Retinal pigment epithelial cell (primary cell): ENCODE data around the gene NEO1.

Experiments
- DNase-seq: peaks from one replicate; pipeline ENCODE4 v3.0.0-alpha.2; 2010; ENCODE audit warnings: low read depth
- H3K4me3 ChIP-seq: 2 replicates; pipeline ENCODE4 v1.5.1; 2011; ENCODE audit warnings: mild to moderate bottlenecking, low read length, control low read depth, moderate library complexity
- TF ChIP-seq, protein P1 (sequence below): conservative IDR thresholded peaks from 2 replicates; pipeline ENCODE4 v1.5.1; 2011; ENCODE audit warnings: low read depth, low read length, control low read depth, inconsistent platforms

NEO1 gene

DNA sequence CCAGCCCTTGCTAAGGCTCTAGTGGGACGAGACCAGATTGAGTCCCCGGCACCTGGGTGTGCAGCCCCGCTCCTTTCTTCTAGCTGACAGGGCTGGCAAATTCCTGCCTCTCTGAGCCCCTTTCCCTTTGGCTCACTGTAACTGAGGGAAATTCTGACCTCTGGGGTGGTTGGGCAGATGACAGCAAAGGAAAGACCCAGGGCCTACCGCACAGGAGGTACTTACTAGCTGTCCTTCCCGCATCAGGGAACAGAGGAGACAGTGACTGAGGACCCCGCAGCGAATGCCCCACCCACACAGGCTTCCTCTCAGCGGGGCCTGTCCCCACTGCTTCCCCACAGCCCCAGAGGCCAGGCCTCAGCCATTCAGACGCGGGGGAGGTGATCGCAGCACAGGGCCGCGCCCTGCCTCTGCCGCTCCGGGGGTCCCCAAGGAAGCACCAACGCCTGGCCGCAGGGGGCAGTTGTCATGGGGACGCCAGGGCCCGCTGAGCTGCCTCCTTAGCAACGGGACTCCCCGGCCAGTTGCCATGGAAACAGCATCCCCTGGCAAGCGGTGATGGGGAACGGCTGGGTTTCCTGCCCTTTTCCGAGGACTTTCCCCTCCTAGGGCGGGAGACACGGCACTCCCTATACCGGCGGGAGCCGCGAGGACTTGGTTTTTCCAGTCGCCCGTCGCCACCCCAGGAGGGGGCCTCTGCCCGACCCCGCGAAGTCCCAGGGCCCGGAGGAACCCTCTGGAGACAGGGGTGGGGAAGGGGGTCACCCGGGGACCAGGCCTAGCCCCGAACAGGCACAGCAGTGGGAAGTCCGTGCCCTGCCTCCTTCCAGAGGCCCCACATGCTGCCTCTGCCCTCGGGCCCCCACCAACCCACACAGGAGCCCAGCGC, 266.4 kb downstream of the NEO1 start:
- TF ChIP-seq, protein P1, sequence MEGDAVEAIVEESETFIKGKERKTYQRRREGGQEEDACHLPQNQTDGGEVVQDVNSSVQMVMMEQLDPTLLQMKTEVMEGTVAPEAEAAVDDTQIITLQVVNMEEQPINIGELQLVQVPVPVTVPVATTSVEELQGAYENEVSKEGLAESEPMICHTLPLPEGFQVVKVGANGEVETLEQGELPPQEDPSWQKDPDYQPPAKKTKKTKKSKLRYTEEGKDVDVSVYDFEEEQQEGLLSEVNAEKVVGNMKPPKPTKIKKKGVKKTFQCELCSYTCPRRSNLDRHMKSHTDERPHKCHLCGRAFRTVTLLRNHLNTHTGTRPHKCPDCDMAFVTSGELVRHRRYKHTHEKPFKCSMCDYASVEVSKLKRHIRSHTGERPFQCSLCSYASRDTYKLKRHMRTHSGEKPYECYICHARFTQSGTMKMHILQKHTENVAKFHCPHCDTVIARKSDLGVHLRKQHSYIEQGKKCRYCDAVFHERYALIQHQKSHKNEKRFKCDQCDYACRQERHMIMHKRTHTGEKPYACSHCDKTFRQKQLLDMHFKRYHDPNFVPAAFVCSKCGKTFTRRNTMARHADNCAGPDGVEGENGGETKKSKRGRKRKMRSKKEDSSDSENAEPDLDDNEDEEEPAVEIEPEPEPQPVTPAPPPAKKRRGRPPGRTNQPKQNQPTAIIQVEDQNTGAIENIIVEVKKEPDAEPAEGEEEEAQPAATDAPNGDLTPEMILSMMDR, result no peak
- no peak overlapping the region for H3K4me3 ChIP-seq
- DNase-seq, result no peak

DNA sequence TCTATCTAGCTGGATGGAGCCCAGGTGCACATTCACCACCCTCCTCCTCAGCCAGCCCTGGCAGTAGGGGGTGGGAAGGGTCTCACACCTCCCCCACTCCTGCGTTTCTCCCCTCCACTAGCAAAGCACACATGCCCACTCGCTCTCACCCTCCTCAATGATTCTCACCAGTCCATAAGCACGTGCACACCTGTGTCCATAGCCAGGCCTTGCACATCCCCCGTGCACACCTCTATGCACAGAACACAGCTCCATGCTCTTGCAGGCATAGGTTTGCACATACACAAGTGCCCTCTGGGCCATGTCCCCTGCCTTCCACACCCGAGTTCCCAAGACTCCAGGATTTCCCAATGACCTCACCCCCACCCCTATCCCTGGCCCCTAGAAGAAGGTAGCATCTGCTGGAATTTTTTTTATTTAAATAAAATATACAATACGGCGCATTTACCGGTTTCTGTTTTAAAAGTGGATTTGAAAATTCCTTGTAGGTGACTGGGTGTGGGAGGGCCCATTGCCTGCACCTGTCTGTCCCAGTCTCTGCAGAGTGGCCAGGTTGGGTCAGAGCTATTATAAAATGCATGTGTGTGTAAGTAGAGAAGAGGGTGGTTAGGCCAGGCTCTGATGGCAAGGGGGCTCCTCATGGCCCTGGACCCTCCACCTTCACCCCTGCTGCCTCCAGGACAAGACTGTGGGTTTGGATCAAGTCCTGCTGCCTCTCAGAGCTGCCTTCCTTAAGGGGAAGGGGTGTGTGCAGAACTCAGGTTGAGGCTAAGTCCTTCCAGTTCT, 267.4 kb downstream of the NEO1 start:
- no peak overlapping the region for H3K4me3 ChIP-seq
- no peak for DNase-seq
- TF ChIP-seq, protein P1, result no peak

DNA sequence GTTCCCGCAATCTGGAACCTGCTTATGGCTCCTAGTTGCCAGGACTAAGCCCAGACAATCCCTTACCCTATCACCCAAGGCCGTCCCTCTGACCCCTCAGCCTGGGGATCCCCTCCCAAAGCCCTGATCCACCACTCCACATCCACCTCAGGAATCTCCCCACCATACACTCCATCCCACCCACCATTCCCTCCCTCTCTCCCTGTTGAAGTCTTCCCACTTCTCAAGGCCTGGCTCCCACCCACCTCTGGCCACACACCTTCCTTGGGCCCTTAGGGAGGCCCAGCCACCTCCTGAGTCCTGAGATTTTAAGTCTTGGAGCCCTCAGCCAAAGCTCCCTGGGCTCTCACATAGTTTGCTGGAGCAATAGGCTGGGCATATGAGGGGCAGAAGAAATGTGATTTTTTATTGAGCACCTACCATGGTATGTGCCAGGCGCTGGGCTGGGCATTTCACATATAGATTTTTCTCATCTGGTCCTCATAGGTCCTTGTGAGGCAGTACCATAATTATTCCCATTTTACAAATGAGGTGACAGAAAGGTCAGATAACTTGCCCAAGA, 268.4 kb downstream of the NEO1 start:
- TF ChIP-seq, protein P1, result no peak
- H3K4me3 ChIP-seq, result no peak overlapping the region
- no peak for DNase-seq

DNA sequence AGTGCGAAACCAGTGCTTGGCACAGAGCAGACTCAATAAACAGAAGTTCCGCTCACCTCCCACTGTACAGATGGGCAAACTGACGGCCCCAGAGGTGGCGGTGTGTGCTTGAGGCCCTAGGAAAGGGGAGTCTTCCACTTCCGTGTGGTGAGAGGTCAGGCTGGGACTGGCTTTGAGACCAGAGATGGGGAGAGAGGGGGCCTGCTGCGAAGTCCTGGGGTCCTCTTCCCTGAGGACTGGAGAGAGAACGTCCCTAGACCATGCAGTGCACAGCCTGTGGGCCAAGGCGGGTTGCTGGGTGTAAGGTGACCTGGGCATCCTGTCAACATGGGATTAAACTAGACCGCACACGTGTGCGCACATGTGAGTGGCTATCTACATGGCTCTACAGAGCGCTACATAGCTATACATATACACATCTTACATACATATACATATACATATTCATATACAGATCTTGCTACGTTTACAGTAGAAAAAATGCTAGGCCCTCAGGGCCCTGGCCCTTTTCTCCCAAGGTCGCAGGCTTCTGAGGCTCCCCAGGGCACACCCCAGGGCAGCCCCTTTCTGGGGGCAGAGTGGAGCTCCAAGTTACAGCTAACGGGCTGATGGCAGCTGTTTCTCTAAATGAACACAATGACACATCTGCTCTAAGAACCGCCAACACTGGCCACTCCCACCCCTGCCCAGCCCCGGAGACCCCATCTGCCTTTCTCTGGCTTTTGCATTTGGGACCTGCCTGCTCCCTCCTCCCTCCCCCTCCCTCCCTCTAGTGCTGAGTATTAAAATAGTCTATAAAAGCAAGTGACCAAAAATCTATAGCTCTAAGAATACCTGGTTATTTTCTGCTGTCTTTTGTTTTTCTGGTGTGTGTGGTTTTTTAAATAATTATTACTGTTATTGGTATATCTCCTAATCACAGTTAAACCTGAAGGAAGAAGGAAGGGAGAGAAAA, 269.5 kb downstream of the NEO1 start:
- TF ChIP-seq, protein P1, result no peak
- DNase-seq, result no peak
- no peak overlapping the region for H3K4me3 ChIP-seq

DNA sequence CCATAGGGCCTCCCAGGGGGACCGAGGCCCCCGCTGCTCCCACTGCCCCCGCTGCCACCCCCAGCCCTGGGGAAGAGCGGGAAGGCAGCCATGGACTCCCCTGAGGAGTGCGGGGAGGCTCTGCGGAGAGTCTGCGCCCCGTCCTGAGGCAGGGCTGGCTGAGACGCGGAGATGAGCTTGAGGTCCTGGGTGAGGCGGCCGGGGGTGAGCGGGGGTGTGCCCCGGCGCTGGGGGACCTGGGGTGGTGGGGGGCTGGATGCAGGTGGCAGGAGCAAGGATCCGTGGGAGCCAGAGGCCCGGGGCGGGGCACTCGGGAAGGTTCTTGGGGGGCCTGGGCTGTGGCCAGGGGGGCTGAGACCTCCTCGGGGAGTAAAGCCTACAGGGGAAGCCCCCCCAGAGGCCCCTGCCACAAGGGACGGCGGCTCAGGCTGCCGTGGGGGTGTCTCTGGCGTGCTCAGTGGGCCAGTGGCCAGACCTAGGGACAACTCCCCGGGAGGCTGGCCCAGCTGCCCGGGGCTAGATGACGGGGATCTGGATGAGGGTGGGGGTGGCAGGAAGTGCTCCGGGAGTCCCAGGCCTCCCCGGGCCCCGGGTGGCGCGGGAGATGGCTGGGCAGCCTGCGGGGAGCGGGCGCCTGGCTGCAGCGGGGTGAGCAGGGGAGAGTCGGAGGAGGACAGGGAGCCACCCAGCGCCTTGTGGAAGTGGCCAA, 270.6 kb downstream of the NEO1 start:
- no peak for DNase-seq
- no peak overlapping the region for H3K4me3 ChIP-seq
- TF ChIP-seq, protein P1, result no peak

DNA sequence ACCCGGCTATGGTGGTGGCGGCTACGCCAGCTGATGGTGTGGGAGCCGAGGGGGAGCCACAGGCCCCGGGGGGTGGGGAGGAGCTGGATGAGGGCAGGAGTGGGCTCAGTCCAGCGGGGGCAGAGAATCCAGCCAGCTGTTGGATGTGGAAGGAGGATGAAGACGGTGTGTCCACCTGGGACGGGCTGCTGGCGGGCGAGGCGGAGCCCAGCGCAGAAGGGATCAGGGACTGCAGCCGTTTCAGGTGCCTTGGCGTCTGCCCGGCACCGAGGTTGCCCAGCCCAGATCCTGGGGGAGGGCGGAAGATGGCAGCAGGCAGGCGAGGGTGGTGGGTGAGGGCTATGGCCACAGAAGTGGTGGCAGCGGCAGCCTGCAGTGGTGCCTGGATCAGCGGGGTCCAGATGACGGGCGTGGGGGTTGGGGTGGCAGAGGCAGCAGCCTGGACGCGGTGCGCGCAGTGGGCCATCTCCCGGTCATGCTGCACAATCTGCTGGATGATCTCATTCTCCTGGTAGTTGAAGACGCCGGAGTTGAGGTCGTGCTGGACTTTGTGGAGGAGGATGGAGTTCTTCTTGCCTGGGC, 271.2 kb downstream of the NEO1 start:
- H3K4me3 ChIP-seq, result no peak overlapping the region
- no peak for DNase-seq
- TF ChIP-seq, protein P1, result no peak
